NK-92 (cell line): ENCODE data around the gene P2RX3.

Experiments used
- DNase-seq: peaks from one replicate; lab custom pipeline; 2025; ENCODE audit not compliant: unreplicated experiment; lab: John Stamatoyannopoulos, UW

P2RX3 gene

DNA sequence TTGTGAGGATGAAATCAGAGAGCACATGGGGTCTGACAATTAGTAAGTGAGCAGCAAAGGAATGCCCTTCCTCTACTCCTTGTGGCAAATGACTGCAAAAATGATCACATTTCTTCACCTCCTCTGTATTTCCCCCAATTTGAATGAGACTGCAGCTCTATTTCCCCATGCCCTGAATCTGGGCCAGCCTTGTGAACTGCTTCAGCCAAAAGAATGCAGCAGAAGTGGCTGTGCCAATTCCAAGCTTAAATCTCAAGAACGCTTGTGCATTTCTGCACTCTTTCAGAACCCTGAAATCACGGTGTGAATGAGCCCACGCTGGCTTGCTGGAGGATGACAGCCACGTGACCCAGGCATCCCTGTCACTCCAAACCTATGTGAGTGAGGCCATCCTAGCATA, 78.9 kb downstream of the P2RX3 start:
- no peak for DNase-seq

GRCh38 chr11:57418131-57418530, 80.0 kb downstream of the P2RX3 start:
- no peak for DNase-seq

DNA sequence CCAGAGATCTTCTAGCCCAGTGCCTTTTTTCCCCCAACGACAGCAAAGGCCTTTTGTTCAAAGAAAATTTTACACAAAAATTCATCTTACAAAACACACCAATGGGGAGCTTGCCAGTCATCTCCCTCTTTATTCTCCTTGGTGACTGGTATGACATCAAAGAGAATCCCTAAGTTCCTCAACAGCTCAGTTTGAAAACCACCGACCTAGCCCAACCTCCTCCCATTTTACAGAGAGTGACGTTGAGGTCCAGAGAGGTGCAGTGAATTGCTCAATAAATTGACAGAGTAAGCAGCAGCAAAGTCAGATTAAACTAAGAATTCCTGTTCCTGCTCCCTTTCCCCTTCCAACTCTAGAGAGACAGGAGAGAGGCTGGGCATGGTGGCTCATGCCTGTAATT, 81.0 kb downstream of the P2RX3 start:
- DNase-seq: no peak

DNA sequence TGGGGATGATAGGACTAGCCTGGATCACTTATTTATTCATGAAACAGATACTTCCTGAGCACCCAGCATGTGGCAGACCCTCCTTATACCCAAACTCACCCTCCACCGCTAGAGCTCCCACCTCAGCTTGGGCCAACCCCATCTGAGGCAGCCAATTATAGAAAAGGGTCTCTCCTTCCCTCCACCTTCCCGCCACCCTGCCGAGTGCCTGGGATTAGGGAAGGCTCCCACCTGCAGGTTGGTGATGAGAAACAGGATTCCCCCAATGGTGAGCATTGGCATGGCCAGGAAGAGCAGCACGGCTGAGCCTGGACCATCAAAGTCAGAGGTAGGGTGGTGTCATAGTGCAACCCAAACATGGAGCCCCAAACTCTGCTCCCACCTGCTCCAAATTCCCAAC, 82.9 kb downstream of the P2RX3 start:
- no peak for DNase-seq

GRCh38 chr11:57421805-57422204, 83.7 kb downstream of the P2RX3 start:
- DNase-seq: no peak
